GM21717 (cell line): ENCODE measurements around the gene SF3A2.

Experiments used
- ATAC-seq: cut with Tn5 transposase; IDR thresholded peaks from one replicate; pipeline ENCODE4 v1.9.1; 2021; ENCODE audit warnings: mild to moderate bottlenecking, moderate library complexity; ENCODE audit not compliant: unreplicated experiment

The SF3A2 gene

DNA sequence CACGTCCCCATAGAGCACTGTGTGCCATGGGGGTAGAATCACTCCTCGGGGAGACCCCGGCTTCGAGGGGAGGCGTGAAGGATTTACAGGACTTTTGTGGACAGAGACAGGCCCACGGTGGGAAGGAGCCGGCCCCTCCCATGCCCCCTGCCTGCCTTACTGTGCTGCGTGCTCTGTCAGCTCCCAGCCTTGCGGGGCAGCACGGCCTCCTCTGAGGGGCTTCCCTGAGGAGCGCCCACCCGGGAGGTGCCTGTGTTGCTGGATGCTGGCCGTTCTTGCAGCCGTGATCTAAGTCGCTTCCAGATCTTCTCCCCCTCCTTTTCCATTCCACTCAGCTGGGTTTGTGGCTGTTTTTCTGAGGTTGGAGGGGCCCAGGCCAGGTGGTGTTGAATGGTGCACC lies 29.6 kb upstream of the SF3A2 start:
- ATAC-seq = no peak

DNA sequence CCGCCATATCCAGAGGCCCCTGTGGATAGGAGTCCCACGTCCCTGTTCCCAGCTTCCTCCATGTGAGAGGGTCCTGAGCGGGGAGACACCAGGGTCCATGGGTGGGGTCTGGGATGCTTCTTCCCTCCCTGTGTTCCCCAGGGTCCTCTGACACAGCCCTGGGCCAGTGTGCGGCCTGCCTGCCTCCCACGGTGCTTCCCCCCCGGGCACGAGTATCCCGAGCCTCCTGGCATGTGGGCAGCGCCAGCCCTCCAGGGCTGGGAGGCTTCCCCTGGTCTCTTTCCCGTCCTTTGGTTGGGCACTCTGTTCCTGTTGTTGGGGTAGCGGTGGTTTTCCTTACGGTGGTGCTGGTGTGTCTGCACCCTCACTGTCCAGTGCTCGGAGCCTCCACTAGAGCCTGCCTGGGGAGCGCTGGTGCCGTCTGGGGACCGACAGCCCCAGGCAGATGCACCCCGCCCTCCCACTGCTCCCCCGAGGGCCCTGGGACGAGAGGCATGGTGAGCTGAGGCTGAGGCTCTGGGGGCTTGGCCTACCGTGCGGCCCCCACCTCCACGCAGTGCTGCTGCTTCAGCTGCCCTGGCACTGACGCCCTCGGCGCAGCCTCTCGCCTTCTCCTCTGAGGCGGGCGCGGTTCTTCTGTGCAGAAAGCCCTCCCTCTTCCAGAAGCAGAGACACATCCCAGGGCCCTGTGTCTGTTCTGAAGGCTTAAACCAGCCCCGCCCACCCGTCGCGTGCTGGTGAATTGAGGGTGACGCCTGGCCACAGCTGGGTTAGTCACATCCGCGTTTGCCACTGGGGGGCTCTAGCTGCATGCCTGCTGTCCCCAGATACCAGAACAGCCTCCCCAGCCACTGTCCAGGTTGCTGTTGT lies 28.4 kb upstream of the SF3A2 start:
- no peak for ATAC-seq

DNA sequence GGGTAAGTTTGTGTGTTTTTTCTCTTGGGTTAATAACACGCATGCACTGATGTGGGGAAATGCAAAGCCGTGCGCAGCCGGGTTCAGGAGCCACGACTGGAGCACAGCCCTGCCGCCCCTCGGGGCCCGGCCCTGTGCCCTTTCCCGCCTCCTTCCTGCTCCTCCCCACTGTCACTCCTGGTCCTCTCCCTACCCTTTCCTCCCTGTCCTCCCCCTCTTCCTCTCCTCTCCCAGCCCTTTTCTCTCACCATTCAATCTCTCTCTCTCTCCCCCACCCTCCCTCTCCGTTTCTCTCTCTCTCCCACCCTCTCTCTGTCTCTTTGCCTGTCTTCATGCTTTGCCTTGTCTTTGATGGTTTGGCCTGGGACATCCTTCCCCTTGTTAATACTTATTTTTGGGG lies 27.6 kb upstream of the SF3A2 start:
- ATAC-seq = no peak

DNA sequence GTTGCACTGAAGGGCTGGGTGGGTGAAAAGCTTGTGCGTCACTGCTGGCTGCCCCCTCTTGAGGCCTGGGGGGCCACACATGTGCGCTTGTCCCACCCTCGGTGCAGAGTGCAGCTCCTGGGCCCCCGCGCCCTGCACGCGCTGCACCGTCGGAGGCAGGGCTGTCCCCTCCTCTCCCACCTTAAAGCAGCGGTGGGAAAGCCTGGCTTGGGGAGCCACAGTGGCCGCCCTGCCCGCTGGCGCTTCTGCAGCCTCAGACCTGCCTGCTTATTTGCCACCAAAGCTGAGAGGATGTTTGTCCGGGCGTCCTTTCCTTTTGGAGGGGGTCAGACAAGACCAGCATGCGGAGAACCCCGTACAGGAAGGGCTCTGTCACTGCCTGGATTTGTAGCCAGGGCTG lies 27.2 kb upstream of the SF3A2 start:
- no peak for ATAC-seq

DNA sequence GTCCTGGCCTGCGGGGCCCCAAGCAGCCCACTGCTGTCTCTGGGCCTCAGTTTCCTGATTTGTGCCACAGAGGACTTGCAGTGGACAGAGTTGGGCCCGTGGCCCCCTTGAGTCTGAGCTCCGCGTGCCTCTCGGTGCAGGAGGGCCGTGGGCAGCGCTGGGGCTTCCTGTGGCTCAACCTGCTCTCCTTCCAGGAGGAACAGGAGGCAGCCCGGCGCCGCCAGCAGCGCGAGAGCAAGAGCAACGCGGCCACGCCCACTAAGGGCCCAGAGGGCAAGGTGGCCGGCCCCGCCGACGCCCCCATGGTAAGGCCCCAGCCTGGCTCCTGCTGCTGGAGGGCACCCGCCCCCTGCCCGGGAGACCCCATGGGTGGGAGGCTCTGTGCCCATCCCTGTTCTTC lies 26.4 kb upstream of the SF3A2 start:
- no peak for ATAC-seq

DNA sequence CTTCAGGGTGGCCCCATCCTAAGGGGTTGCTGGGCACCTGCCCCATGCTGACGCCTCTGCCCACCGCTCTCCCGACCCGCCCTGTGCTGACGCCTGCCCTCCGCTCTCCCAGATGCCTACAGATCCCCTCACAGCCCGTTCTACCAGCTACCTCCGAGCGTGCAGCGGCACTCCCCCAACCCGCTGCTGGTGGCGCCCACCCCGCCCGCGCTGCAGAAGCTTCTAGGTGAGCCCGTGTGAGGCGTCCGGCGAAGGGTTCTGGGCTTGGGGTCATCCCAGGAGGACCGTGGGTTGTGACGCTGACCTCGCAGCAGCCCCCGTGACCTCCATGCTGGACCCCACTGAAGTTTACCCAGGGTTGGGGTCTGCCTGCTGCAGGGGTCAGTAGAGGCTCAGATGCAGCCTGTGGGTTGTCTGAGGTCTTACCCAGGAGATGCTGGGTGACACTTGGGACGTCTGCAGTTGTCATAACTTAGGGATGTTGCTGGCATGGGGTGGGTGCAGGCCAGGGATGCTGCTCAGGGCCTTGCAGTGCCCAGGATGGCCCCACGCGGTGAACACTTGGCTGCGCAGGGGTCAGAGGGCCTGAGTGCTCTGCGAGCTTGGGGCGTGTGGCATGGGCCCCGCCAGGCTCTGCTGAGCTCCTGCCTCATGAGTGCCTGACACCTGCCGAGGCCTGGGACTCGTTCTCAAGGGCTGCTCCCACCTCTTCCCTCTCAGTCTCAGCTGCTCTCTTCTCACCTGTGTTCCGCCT lies 25.5 kb upstream of the SF3A2 start:
- ATAC-seq = no peak

DNA sequence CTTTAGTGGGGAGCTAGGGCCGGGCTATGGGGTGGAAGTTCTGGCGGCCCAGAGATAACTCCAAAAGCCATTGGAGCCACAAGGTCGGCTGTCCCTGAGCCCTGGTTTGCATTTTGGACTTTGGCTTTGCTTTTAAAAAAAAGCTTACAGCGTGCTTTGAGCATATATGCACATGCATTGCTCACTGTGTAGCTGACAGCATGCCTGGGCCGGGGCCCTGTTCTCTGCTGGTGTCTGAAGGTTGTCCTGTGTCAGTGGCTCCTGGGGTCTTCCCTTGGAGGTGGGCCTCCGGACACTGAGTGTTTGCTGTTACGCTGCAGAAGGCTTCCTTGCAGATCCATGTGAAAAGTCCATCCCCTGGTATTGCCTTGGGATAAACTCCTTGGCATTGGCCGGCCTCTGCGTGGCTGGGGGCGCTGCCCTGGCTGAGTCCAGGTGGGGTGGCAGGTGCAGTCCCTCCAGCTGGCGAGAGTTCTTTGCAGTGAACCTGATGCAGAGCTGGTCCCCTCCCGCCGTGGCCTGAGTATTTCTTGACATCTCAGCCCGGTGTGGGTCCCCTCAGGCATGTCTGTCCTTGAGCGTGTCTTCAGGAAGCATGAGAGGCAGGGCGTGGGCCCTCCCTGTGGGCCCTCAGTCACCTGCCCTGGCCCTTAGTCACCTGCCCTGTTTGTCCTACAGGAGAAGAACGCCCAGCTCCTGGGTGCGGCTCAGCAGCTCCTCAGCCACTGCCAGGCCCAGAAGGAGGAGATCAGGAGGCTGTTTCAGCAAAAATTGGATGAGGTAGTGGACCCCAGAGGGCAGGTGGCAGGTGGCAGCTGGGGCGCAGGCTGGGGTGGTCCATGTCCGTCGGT lies 23.5 kb upstream of the SF3A2 start:
- ATAC-seq = no peak

DNA sequence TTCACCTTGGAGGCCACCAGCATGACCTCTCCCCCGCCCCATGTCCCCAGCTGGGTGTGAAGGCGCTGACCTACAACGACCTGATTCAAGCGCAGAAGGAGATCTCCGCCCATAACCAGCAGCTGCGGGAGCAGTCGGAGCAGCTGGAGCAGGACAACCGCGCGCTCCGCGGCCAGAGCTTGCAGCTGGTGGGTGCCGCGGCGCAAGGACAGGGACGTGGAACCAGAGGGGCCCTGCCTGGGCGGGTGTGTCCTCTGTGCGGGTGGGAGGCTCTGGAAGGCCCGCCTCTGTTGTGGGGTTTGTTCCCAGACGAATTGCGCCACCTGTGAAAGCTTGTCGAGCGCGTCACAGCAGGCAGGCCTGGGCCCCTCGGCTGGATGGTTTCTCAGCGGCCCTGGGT lies 22.8 kb upstream of the SF3A2 start:
- no peak for ATAC-seq

DNA sequence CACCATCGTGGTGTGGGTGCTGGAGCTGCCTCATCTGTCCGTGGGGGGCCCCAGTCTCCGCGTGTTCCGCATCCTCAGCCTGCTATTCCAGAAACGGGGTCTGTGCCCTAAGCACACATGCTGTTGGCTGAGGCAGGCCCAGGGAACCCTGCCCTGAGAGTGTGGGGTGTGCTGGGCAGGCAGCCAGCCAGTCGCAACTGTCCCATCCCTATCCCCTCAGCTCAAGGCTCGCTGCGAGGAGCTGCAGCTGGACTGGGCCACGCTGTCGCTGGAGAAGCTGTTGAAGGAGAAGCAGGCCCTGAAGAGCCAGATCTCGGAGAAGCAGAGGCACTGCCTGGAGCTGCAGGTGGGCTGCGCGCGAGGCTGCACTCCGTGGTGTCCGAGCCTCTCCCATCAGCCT lies 22.4 kb upstream of the SF3A2 start:
- no peak for ATAC-seq

DNA sequence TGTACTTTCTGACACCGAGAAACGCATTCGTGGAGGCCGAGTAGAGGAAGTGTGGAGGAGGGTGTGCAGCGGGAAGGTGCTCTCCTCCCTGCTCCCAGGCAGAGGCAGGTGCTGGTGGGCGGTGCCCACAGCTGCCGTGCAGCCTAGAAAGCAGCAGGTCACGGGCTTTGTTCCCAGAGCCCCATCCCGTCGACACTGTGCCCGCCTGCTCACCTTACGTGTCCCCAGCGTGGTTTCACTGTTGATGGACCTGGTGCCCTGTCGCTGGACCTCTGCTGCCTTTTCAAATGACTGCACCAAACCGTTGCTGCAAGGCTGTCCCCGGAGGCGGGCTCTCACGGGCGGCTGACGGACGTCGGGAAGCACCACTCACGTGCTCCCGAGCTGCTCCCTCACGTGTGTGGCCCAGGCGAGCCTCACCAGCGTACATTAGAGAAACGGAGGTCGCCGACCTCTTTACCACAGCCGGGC lies 21.3 kb upstream of the SF3A2 start:
- no peak for ATAC-seq

DNA sequence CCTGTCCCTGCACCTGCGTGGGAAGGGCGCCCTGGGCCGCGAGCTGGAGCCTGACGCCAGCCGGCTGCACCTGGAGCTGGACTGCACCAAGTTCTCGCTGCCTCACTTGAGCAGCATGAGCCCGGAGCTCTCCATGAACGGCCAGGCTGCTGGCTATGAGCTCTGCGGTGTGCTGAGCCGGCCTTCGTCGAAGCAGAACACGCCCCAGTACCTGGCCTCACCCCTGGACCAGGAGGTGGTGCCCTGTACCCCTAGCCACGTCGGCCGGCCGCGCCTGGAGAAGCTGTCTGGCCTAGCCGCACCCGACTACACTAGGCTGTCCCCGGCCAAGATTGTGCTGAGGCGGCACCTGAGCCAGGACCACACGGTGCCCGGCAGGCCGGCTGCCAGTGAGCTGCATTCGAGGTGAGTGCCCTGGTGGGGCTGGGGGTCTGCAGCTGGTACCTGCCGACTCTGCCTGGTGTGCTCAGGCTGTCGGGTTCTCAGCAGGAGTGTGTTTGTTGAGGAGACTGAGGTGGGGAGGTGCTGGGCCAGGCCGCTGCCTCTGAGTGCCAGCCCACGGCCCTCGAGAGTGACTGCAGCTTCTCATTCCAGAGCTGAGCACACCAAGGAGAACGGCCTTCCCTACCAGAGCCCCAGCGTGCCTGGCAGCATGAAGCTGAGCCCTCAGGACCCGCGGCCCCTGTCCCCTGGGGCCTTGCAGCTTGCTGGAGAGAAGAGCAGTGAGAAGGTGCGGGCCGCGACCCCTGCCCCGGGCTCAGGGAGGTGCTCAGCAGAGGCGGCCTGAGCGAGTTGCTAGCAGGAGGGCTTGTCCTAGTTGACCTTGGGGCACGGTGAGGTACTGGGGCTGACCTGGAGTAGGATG lies 20.0 kb upstream of the SF3A2 start:
- no peak for ATAC-seq

DNA sequence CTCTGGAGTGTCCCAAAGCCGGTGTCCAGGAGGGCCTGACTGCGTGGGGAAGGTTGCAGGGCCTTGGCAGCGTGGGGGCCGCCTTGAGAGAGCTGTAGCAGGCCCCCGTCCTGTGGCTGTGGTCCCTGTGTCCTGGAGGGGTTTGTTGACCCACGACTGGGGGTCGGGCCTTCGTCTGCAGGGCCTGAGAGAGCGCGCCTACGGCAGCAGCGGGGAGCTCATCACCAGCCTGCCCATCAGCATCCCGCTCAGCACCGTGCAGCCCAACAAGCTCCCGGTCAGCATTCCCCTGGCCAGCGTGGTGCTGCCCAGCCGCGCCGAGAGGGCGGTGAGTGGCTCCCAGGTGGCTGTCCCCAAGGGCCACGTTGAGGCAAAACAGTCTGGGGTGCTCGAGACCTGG lies 19.0 kb upstream of the SF3A2 start:
- no peak for ATAC-seq

DNA sequence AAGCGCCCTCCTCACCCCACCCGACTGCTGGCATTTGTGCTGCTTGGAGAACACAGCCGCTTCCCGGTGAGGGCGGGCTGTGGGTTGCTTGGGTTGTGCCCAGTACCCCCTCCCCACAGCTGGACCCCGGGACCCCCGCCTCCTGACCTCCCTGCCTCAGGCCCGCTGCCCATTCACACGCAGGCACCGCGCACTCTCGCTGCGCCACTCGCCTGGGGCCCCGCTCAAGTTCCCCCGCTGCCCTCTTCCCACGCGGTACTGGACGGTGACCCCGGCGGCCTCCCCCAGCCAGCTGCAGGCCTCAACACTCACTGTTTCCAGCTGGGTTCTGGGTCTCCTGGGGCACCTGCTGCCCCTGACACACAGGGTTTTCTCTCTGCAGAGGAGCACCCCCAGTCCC lies 16.9 kb upstream of the SF3A2 start:
- no peak for ATAC-seq

DNA sequence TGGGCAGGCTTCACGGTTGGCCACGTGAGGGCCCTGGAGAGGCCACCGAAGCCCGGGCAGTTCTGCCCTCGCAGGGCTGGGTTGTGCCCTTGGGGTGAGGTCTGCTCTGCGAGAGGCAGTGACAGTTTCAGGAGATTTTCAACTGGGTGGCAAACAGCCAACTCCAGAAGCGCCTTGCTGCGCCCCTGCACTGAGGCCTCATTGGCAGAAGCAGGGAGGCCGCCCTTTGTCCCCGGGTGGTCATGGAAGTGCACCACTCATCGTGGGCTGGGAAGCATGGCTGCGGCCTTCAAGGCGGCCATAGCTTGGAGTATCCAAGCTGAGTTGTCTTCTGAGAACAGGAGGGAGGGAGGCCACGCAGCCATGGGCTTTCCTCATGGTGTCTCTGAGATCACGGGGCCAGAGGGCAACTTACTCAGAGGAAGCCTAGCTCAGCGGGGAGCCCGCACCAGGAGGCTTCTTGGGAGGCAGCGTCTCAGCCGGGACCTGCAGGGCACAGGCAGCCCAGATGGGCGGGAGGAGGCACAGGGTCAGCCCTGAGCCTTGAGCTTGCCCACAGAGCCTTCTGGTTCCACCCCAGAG lies 15.3 kb upstream of the SF3A2 start:
- ATAC-seq = no peak

DNA sequence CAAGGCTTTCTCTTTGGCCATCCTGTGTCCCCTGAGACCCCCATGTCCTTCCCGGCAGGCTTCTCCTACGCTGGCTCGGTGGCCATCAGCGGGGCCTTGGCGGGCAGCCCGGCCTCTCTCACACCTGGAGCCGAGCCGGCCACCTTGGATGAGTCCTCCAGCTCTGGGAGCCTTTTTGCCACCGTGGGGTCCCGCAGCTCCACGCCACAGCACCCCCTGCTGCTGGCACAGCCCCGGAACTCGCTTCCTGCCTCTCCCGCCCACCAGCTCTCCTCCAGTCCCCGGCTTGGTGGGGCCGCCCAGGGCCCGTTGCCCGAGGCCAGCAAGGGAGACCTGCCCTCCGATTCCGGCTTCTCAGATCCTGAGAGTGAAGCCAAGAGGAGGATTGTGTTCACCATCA lies 14.7 kb upstream of the SF3A2 start:
- no peak for ATAC-seq

DNA sequence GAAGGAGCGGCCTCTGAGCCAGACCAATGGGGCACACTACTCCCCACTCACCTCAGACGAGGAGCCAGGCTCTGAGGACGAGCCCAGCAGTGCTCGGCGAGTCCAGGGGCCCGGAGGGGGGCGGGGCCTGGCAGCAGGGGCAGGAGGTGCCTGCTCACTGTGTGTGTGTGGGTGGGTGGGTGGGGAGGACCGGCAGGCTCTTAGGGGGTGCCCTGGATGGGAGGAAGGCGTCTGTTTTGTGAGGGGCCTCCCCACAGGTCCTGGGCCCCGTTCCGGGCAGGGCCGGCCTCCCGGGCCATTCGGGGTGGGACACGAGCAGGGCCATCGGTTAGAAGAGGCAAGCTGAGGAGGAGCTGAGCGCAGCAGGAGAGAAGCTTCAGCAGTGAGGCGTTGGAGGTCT lies 13.2 kb upstream of the SF3A2 start:
- ATAC-seq = no peak

DNA sequence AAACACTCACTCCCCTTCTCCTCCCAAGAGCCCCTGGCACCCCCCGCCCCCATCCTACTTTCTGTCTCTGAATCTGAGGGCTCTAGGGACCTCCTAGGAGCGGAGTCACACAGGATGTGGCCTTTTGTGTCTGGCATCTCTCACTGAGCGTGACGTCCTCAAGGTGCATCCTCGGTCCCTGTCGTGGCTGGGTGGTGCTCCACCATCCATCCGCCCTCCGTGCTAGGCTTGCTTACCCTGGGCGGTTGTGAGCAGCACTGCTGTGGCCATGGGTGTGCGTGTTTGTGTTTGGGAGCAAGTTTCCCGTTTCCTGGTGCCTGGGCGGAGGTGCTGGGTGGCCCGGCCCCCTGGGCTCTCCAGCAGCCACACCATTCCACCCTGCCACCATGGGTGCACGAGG lies 12.7 kb upstream of the SF3A2 start:
- ATAC-seq = no peak

DNA sequence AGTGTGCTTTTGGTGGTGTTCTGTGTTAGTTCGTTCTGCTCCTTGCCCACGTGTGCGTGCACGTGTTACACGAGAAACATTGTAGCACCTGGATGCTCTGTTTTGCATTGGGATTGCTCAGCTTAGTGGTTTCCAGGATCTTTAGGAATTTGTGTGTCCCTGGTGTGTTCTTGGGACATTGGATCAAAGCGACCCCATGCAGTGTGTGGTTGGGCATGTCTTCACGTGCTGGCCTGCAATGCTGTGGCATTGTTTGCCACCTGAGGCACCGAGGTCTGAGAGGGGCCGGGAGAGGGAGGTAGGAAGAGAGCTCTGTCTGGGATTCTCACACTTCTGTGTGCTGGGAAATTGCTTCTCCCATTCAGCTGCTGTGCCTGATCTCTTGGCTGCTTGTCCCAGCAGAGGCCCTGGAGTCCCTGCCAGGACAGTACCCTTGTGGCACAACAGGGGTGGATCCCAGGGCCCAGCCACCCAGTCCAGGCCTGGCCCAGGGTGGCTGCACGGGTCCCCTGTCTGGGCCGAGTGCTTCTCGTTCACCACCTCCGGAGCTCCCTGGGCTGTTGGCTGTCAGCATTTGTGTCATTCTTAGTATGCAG lies 11.8 kb upstream of the SF3A2 start:
- no peak for ATAC-seq

DNA sequence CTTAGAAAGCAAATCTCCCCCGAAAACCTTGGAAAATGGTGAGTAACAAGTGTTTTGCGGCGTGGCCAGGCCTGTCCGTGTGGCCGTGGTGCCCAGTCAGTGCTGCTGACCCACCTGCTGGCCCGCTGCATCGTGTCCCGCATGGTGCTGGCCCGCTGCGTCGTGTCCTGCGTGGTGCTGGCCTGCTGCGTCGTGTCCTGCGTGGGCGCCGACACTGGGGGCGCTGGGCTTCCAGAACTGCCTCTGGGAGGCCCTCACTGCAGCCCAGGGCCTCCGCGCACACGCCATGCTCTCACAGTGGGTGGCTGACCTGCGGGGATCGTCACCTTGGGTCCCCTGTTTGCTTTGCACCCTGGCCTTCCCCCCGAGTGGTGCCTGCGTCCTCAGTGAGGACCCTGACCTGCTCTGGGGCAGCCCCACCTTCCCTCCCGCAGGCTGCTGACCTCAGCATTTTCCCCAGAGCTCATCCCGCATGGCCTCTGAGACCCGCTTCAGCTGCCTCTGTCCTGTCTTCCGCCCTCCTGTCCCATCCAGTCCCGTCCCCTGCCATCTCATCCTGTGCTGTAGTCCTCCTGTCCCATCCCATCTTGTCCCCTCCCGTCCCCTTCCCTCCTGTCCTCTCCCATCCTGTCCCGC lies 11.1 kb upstream of the SF3A2 start:
- ATAC-seq = no peak
